Liver (tissue), 9 donors: Measurements from ENCODE around the gene DOCK2. TPM values are rescaled to one million over a fixed set of nuclear protein-coding genes. Genes with fewer than 3 reads are reported as not detected.

Source experiments
- DNase-seq: peaks from one replicate; pipeline ENCODE4 v3.0.0-alpha.2; 2017; ENCODE audit warnings: low spot score
- H3K27ac ChIP-seq, 2 donors: one replicate each; pipeline ENCODE4 v1.7.0; 2013; ENCODE audit warnings: inconsistent platforms in 2 of 2, low read length in 2 of 2, control low read depth in 1 of 2, low read depth in 1 of 2, mild to moderate bottlenecking in 1 of 2
- H3K27me3 ChIP-seq, 4 donors: one replicate each; pipeline versions ENCODE4 v1.6.1 to v1.7.0; 2013; ENCODE audit warnings: low read length in 3 of 4, inconsistent platforms in 1 of 4, mild to moderate bottlenecking in 1 of 4, moderate library complexity in 1 of 4; ENCODE audit not compliant: control insufficient read depth in 4 of 4, insufficient read depth in 4 of 4
- H3K36me3 ChIP-seq, 4 donors: one replicate each; pipeline versions ENCODE4 v1.6.1 to v1.7.0; 2013; ENCODE audit warnings: low read length in 3 of 4, mild to moderate bottlenecking in 3 of 4, low read depth in 1 of 4, moderate library complexity in 1 of 4; ENCODE audit not compliant: control insufficient read depth in 4 of 4, insufficient read depth in 3 of 4
- H3K4me1 ChIP-seq, 4 donors: one replicate each; pipeline versions ENCODE4 v1.6.1 to v1.7.0; 2013; ENCODE audit warnings: low read length in 3 of 4, mild to moderate bottlenecking in 3 of 4, moderate library complexity in 1 of 4; ENCODE audit not compliant: control insufficient read depth in 4 of 4, insufficient read depth in 4 of 4
- H3K4me3 ChIP-seq, 3 donors: one replicate each; pipeline versions ENCODE4 v1.6.1 to v1.7.0; 2013; ENCODE audit warnings: low read length in 3 of 3, control low read depth in 1 of 3, low read depth in 1 of 3, mild to moderate bottlenecking in 1 of 3
- H3K9ac ChIP-seq, 2 donors: one replicate each; pipeline ENCODE4 v1.7.0; 2013; ENCODE audit warnings: low read length in 2 of 2, mild to moderate bottlenecking in 2 of 2, moderate library complexity in 2 of 2, control low read depth in 1 of 2, low read depth in 1 of 2
- H3K9me3 ChIP-seq, 4 donors: one replicate each; pipeline versions ENCODE4 v1.6.1 to v1.7.0; 2013; ENCODE audit warnings: low read length in 3 of 4; ENCODE audit not compliant: control insufficient read depth in 4 of 4
- EGR1 ChIP-seq, 2 donors: IDR thresholded peaks; 2 replicates each; pipeline ENCODE4 v1.6.1; 2016 to 2018; ENCODE audit warnings: antibody characterized with exemption in 2 of 2, low read depth in 2 of 2
- FOXA1 ChIP-seq: IDR thresholded peaks from 2 replicates; pipeline ENCODE4 v1.6.1; 2016; ENCODE audit warnings: antibody characterized with exemption
- FOXA2 ChIP-seq: IDR thresholded peaks from 2 replicates; pipeline ENCODE4 v1.6.1; 2016; ENCODE audit warnings: antibody characterized with exemption
- GABPA ChIP-seq, 2 donors: IDR thresholded peaks in 1 of 2; conservative IDR thresholded peaks in 1 of 2; 2 replicates each; pipeline ENCODE4 v1.6.1; 2016; ENCODE audit warnings: antibody characterized with exemption in 2 of 2, mild to moderate bottlenecking in 1 of 2, moderate library complexity in 1 of 2
- HNF4G ChIP-seq: IDR thresholded peaks from 2 replicates; pipeline ENCODE4 v1.6.1; 2016; ENCODE audit warnings: antibody characterized with exemption
- JUND ChIP-seq, 2 donors: IDR thresholded peaks; 2 replicates each; pipeline ENCODE4 v1.6.1; 2016; ENCODE audit warnings: antibody characterized with exemption in 2 of 2
- NR2F2 ChIP-seq: IDR thresholded peaks from 2 replicates; pipeline ENCODE4 v1.6.1; 2016; ENCODE audit warnings: antibody characterized with exemption
- RAD21 ChIP-seq, 2 donors: IDR thresholded peaks; 2 replicates each; pipeline ENCODE4 v1.6.1; 2016; ENCODE audit warnings: antibody characterized with exemption in 2 of 2, mild to moderate bottlenecking in 2 of 2
- RXRA ChIP-seq, 2 donors: IDR thresholded peaks; 2 replicates each; pipeline ENCODE4 v1.6.1; 2017 to 2018; ENCODE audit warnings: antibody characterized with exemption in 2 of 2, mild to moderate bottlenecking in 1 of 2
- SP1 ChIP-seq: IDR thresholded peaks from 2 replicates; pipeline ENCODE4 v1.6.1; 2018; ENCODE audit warnings: antibody characterized with exemption, mild to moderate bottlenecking
- TAF1 ChIP-seq: conservative IDR thresholded peaks from 2 replicates; pipeline ENCODE4 v1.6.1; 2016; ENCODE audit warnings: antibody characterized with exemption, mild to moderate bottlenecking
- YY1 ChIP-seq: IDR thresholded peaks from 2 replicates; pipeline ENCODE4 v1.6.1; 2016; ENCODE audit warnings: antibody characterized with exemption, mild to moderate bottlenecking
- WGBS: extraction: QIAGEN DNeasy Blood & Tissue Kit; methylation state at CpG from one replicate; pipeline ENCODE4 v1.1.7; 2013; 5-methylcytosine and 5-hydroxymethylcytosine counted together
- polyA plus RNA-seq, 2 donors: library from polyadenylated mRNA; stranded (reverse) in 1 of 2; unstranded in 1 of 2; fragments of 200-250 nt in 1 of 2; fragments of >200 nt in 1 of 2; fragmentation: Nextera tagmentation in 1 of 2; extraction: Ambion mirVana in 1 of 2; gene quantifications; one replicate each; pipeline versions ENCODE4 v1.2.1 to v1.2.3, GENCODE V29; 2013 to 2015
- total RNA-seq, 2 donors: library from RNA; depleted of rRNA; stranded (reverse); fragments of >200 nt; gene quantifications; one replicate each; pipeline ENCODE4 v1.2.3, GENCODE V29; 2014
- TF ChIP-seq, protein P1 (sequence below): IDR thresholded peaks from 2 replicates; pipeline ENCODE4 v1.6.1; 2016; ENCODE audit warnings: antibody characterized with exemption, mild to moderate bottlenecking
- TF ChIP-seq, protein P2 (sequence below): IDR thresholded peaks from 2 replicates; pipeline ENCODE4 v1.6.1; 2016; ENCODE audit warnings: antibody characterized with exemption
- TF ChIP-seq, protein P3 (sequence below): IDR thresholded peaks from 2 replicates; pipeline ENCODE4 v1.6.1; 2016; ENCODE audit warnings: antibody characterized with exemption
- TF ChIP-seq, protein P4 (sequence below): fragments of 150-350 bp; IDR thresholded peaks from 2 replicates; pipeline ENCODE4 v1.5.1; 2017; ENCODE audit warnings: improper control_type of control experiment, low read depth, low read length; ENCODE audit not compliant: missing input control
- donor health status: healthy.
- donor health status: healthy.
- donor health status: healthy.
- donor health status: healthy.
- donor health status: healthy.

DOCK2 gene
- total and polyA plus RNA-seq, 4 donors: 2.3 to 26.6 (median 8.2) TPM

DNA sequence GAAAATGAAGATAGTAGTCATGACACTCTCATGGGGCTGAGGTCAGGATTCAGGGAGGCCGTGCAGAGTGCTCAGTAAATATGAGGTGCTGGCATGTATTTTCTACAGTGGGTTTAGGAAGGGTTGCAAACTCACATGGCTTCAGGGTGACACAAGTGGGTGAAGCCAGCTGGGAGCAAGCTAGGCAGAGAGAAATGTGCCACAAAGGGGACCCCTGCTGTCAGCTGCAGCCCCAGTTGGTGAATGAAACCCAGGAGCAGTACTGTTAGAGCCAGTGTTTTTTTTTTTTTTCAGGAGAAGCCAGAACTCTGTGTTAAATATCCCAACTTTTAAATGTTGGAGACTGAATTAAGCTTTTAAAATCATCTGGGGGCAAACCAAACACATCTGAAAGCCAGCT is 267.9 kb downstream of the DOCK2 start:
- no peaks in the 10 kb centered on the region for H3K9me3 ChIP-seq
- H3K27ac ChIP-seq: no peak overlapping the region
- no peak overlapping the region for H3K9ac ChIP-seq
- WGBS: 71% methylated on average over 1 of the region's 1 CpG
- H3K4me3 ChIP-seq: no peak overlapping the region
- no peaks in the 10 kb centered on the region for H3K4me1 ChIP-seq
- H3K27me3 ChIP-seq: no peaks in the 10 kb centered on the region
- no peaks in the 10 kb centered on the region for H3K36me3 ChIP-seq
- no peak for DNase-seq
- TF ChIP-seq JUND (IDR thresholded peaks at IDR 0.05) (no peak), NR2F2 (no peak), GABPA (IDR thresholded peaks at IDR 0.05 in 1 of 2, conservative IDR thresholded peaks at IDR 0.05 in 1 of 2) (no peak), EGR1 (IDR thresholded peaks at IDR 0.05; ENCODE audit: low read depth in 2 of 2) (no peak), SP1 (no peak), YY1 (no peak), FOXA2 (no peak), HNF4G (no peak), RXRA (IDR thresholded peaks at IDR 0.05) (no peak), FOXA1 (no peak)
- TF ChIP-seq, protein P1, sequence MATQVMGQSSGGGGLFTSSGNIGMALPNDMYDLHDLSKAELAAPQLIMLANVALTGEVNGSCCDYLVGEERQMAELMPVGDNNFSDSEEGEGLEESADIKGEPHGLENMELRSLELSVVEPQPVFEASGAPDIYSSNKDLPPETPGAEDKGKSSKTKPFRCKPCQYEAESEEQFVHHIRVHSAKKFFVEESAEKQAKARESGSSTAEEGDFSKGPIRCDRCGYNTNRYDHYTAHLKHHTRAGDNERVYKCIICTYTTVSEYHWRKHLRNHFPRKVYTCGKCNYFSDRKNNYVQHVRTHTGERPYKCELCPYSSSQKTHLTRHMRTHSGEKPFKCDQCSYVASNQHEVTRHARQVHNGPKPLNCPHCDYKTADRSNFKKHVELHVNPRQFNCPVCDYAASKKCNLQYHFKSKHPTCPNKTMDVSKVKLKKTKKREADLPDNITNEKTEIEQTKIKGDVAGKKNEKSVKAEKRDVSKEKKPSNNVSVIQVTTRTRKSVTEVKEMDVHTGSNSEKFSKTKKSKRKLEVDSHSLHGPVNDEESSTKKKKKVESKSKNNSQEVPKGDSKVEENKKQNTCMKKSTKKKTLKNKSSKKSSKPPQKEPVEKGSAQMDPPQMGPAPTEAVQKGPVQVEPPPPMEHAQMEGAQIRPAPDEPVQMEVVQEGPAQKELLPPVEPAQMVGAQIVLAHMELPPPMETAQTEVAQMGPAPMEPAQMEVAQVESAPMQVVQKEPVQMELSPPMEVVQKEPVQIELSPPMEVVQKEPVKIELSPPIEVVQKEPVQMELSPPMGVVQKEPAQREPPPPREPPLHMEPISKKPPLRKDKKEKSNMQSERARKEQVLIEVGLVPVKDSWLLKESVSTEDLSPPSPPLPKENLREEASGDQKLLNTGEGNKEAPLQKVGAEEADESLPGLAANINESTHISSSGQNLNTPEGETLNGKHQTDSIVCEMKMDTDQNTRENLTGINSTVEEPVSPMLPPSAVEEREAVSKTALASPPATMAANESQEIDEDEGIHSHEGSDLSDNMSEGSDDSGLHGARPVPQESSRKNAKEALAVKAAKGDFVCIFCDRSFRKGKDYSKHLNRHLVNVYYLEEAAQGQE: no peak
- TF ChIP-seq, protein P2, sequence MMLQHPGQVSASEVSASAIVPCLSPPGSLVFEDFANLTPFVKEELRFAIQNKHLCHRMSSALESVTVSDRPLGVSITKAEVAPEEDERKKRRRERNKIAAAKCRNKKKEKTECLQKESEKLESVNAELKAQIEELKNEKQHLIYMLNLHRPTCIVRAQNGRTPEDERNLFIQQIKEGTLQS: no peak
- TF ChIP-seq, protein P3, sequence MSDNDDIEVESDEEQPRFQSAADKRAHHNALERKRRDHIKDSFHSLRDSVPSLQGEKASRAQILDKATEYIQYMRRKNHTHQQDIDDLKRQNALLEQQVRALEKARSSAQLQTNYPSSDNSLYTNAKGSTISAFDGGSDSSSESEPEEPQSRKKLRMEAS: no peak
- TF ChIP-seq, protein P4, sequence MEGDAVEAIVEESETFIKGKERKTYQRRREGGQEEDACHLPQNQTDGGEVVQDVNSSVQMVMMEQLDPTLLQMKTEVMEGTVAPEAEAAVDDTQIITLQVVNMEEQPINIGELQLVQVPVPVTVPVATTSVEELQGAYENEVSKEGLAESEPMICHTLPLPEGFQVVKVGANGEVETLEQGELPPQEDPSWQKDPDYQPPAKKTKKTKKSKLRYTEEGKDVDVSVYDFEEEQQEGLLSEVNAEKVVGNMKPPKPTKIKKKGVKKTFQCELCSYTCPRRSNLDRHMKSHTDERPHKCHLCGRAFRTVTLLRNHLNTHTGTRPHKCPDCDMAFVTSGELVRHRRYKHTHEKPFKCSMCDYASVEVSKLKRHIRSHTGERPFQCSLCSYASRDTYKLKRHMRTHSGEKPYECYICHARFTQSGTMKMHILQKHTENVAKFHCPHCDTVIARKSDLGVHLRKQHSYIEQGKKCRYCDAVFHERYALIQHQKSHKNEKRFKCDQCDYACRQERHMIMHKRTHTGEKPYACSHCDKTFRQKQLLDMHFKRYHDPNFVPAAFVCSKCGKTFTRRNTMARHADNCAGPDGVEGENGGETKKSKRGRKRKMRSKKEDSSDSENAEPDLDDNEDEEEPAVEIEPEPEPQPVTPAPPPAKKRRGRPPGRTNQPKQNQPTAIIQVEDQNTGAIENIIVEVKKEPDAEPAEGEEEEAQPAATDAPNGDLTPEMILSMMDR: no peak

DNA sequence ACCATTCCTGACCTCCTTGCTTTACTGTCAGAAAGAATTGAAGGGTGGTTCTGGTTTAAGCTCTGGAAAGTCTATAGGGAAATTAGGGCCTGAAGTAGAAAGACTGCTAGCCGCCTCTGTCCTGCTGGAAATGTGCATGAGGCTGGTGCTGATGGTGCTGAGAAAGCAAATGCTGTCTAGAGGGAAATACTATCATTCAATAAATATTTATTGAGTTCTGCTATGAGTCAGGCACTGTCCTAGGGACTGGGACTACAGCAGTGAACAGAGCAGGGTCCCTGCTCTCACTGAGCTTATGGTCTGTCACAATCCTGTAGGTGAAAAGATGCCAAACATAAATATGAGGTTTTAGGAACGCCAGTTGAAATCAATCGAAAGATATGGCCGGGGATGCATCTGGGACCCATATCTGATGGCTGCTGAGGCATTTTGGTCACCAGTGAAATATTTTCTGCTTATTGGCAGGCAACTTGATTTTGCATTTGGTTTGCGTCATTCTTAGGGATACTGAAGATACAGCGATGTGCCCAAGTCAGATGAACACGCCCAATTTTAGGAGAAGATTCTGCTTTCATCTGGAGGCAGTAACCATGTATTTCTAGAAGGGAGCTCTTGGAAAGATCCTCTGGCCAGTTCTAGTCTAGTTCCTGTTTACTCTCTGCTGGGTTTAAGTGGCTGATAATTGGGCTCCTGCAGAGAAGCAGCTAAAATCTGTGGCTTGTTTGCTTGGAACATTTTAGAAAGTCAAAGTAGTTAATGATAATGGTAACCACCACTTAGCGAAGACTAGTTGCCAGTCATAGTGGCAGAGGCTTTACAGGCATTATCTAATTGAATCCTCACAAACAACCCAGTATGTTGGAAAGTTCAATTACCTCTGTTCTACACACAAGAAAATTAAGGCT is 269.9 kb downstream of the DOCK2 start:
- H3K9ac ChIP-seq: no peak overlapping the region
- no peak for TF ChIP-seq GABPA (IDR thresholded peaks at IDR 0.05 in 1 of 2, conservative IDR thresholded peaks at IDR 0.05 in 1 of 2)
- no peak for TF ChIP-seq NR2F2
- no peak for TF ChIP-seq JUND (IDR thresholded peaks at IDR 0.05)
- TF ChIP-seq, protein P2: no peak
- no peak for TF ChIP-seq RAD21 (IDR thresholded peaks at IDR 0.05)
- no peak for TF ChIP-seq FOXA1
- no peak for TF ChIP-seq HNF4G
- no peak for TF ChIP-seq TAF1
- TF ChIP-seq RXRA (IDR thresholded peaks at IDR 0.05): no peak
- no peak for TF ChIP-seq FOXA2
- TF ChIP-seq, protein P4: no peak
- no peaks in the 10 kb centered on the region for H3K9me3 ChIP-seq
- no peak for DNase-seq
- H3K4me3 ChIP-seq: no peak overlapping the region
- no peaks in the 10 kb centered on the region for H3K27me3 ChIP-seq
- no peak overlapping the region for H3K27ac ChIP-seq
- H3K4me1 ChIP-seq: no peaks in the 10 kb centered on the region
- no peaks in the 10 kb centered on the region for H3K36me3 ChIP-seq
- 71% methylated on average over 8 of the region's 8 CpGs for WGBS
